ENCODE data around the gene NFKBIL1. TPM values are rescaled to one million over a fixed set of nuclear protein-coding genes. Genes with fewer than 3 reads are reported as not detected.

The NFKBIL1 gene
- total and polyA plus RNA-seq, 10 of the 15 experiments (the other 5 are each of a cell fraction or from before 2014, with no cell fraction given) = 0.19 to 15.1 (median 7.0) TPM

DNA sequence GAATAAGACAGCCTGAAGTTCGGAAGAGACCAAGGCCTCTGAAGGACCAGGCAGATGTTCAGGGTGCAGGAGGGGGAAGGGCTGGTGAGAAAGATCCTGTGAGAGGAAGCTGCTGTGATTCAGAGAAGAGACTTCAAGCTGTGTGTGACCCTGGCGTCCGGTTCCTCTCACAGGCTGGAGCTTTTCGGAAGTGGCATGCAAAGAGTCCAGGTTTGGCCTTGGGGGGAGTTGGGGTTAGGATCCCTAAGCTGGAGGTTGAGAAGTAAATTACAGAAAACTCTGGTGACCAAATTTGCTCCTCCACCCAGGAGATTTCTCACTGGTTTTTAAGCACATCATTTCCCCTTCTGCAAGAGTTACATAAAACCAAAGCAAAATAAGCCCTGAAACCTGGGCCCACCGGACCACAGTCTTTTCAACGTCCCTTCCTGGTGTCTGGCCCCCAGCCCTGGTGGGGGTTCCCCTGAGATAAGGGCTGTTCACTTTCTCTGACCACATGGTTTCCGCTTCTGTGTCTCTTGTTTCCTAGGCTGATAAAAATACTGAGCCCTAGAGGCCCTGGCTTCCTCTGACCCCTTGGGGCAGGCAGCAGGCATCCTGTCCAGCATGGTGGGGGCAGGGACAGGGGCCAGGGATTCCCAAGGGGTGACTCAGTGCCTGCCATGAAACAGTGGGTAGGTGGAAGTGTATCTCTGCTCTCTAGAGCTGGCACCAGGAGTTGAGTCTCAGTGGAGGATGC, 12.7 kb downstream of the NFKBIL1 start (continued):
- TF ChIP-seq RAD21 (IDR thresholded peaks at IDR 0.05; ENCODE audit: insufficient read depth, low read depth, low read length) (peak; percentile 1; the same call in 1 of the 2 replicates), DPF2 (IDR thresholded peaks at IDR 0.05) (peak; percentile 78), BHLHE40 (IDR thresholded peaks at IDR 0.05; ENCODE audit: borderline replicate concordance in 1 of 2, low read depth in 2 of 2, low read length in 1 of 2) (peak; percentile 68 to 72; a peak in 3 of 4 replicates), BCL11A (IDR thresholded peaks at IDR 0.05; ENCODE audit: low read depth, low read length) (peak; percentile 77; the same call in 1 of the 2 replicates), WRNIP1 (IDR thresholded peaks at IDR 0.05; ENCODE audit: borderline replicate concordance, low read depth, low read length) (peak; percentile 68; the same call in 1 of the 2 replicates), SRF (IDR thresholded peaks at IDR 0.05; ENCODE audit: low read depth in 2 of 2, low read length in 2 of 2) (peak in 1 of 2 experiments; percentile 48; a peak in 1 of 4 replicates), NR2F1 (conservative IDR thresholded peaks at IDR 0.05) (peak; percentile 93), TAF1 (IDR thresholded peaks at IDR 0.05; ENCODE audit: borderline replicate concordance, low read depth, low read length) (peak; percentile 10; the same call in 1 of the 2 replicates), BMI1 (IDR thresholded peaks at IDR 0.05; ENCODE audit: borderline replicate concordance) (0 out of 2 replicates have a peak, but pooled peaks have one; percentile 40)
- TF ChIP-seq, protein P1, sequence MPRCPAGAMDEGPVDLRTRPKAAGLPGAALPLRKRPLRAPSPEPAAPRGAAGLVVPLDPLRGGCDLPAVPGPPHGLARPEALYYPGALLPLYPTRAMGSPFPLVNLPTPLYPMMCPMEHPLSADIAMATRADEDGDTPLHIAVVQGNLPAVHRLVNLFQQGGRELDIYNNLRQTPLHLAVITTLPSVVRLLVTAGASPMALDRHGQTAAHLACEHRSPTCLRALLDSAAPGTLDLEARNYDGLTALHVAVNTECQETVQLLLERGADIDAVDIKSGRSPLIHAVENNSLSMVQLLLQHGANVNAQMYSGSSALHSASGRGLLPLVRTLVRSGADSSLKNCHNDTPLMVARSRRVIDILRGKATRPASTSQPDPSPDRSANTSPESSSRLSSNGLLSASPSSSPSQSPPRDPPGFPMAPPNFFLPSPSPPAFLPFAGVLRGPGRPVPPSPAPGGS (IDR thresholded peaks at IDR 0.05; ENCODE audit: borderline replicate concordance, insufficient read depth, low read depth, low read length, poor library complexity, severe bottlenecking) = peak; percentile 87
